Limb (tissue), 2 donors: ENCODE measurements around the gene PACSIN1.

Experiments
- DNase-seq, 2 donors: peaks; one replicate each; pipeline ENCODE4 v3.0.0-alpha.2; 2016; ENCODE audit errors: extremely low spot score in 2 of 2

Gene PACSIN1

DNA sequence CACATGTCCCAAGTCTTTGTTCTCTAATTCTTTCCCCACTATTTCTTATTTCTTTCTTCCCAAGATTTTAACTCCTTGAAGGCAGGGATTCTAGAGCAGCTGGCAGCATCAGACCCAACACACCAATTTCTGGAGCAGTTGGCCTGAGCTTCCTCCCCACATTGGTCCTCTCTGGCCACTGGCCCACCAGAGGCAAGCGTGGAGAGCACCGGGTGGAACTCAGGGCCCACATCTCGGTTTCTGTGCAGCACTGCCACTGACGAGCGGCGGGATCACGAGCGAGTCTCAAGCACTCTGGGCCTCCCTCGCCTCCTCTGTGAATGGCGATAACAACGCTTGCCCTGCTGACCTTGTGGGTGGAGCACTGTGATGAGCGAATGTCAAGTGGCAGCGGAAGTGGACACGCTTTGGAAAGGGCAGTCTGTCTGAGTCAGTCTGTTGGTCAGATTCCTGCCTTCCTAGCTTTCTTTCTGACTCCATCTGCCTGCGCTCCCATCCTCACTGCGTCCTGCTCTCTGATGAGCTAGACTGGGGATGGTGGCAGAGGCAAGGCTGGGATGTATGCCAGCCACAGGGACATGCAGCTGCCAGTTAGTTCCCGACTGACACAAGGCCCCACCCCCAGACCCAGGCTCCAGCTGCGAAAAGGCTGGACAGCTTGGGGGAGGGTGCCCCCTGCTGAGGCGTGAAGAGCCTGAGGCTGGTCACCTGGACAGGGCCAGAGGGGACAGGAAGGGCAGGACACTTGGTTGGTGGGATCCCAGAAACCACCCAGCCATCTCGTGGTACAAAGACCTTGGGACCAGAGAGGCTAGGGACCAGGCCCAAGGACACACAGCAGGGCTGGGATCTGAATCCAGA is 94.7 kb downstream of the PACSIN1 start:
- no peak for DNase-seq

- DNase-seq, result no peak
These were observed 95.3 kb downstream of the PACSIN1 start for GRCh38 chr6:34561227-34561530.

DNA sequence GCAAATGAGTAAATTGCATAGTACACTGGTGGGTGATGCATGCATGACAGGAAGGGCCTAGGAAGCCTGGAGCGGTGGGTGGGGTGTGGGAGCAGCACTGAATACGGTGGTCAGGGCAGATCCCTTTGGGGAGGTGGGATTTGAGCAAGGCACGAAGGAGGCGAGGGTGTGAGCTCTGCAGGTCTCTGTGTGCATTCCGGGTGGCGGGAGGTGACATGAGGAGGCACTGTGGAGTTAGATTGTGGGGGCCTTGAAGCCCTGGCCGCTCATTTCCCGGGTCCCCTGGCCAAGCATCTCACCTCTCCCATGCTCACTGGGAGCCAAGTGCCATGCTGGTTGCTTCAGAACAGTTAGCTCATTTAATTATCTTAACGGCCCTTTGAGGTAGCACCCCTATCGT is 96.5 kb downstream of the PACSIN1 start:
- no peak for DNase-seq

GRCh38 chr6:34562861-34563512 is 97.1 kb downstream of the PACSIN1 start:
- no peak for DNase-seq

- DNase-seq, result no peak
These were observed 97.6 kb downstream of the PACSIN1 start for GRCh38 chr6:34563513-34563870.

DNA sequence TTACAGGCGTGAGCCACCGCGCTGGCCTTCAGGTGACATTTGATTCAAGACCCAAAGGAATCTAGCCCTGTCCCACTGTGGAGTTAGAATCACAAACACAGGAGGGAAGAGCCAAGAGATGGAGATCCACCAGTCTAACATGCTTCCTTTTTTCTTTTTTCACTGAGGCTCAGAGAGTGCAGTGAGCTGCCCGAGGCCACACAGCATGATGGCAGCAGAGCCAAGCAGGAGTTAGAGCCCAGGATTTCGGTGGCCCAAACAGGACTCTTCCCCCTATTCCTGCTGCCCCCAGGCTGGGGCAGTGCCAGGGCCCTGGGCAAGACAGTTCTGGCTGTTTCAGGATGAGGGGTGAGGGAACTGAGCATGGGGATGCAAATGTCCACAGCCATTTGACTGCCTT is 98.3 kb downstream of the PACSIN1 start:
- DNase-seq, result no peak

DNA sequence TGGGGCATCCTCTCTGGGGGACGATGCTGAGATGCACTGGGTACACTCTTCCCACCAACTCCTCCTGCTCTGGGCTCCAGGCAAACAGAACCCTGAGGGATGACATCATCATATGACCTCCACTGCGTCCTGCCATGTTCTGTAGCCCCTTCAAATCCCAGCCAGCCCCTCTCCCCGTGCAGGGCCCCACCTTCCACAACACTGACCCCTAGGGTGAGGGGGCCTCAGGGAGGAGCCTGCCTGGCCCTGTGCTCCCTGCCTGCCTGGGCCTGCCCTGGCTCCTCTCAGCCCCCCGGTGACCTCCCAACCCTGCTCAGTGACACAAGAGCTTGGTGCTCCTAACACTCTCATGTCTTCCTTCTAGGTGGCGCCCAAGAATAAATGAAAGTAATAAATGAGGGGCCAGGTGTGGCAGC is 99.9 kb downstream of the PACSIN1 start:
- DNase-seq, result no peak

DNA sequence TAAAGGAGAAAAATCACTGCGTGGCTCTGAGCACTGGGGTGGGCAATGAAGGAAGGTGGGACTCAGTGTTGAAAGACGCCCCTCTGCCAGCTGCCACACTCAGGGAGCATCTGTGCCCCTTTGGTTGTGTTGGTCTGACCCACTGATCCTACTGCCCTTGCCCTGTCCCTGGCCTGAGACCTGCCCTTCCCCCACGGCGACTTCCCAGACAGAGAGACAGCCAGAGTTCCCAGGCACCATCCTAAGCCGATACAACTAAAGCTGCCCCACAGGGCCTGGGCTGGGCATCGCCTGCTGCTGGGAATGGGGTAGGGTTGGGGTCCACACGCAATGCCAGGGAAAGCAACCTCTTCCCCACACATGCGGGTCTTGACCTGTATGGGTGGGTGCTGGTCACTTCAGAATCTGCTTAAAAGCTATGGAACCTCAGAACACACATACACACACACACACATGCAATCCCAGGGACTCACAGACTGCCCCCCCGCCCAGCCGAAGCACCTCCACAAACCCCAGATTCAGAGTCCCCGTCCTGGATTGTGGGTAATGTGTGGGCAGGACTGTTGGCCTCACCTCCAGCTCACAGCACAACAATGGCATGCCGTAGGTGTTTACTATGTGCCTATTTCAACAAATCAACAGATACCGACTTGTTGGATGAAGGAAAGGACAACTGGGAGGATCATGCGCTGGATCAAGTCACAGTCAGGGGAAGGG is 101.1 kb downstream of the PACSIN1 start:
- no peak for DNase-seq

- no peak for DNase-seq
These were observed 102.7 kb downstream of the PACSIN1 start for GRCh38 chr6:34568341-34569201.

- DNase-seq, result no peak
These were observed 103.6 kb downstream of the PACSIN1 start for GRCh38 chr6:34569361-34569973.

GRCh38 chr6:34570066-34570833 is 104.4 kb downstream of the PACSIN1 start:
- DNase-seq, result no peak

GRCh38 chr6:34571388-34571787 is 105.5 kb downstream of the PACSIN1 start:
- no peak for DNase-seq

- DNase-seq, result no peak
These were observed 106.1 kb downstream of the PACSIN1 start for GRCh38 chr6:34572021-34572420.

DNA sequence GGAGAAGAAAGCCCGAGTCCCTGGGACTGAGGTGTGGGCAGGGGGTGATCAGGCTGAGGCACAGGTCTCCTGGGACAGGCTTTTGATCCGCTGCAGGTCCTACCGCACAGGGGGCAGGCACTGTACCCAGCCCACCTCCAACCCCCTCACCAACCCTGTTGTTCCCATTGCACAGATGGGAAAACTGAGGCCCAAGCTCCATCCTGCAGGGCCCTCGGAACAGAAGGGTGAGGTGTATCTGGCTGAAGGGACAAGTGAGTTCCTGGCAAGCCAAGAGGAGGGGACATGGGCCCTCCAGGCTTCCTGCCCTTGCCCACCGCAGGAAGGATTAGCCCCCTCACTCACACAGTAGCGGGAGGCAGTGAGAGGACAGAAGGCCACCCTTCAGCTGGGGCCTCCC is 106.7 kb downstream of the PACSIN1 start:
- DNase-seq, result no peak

DNA sequence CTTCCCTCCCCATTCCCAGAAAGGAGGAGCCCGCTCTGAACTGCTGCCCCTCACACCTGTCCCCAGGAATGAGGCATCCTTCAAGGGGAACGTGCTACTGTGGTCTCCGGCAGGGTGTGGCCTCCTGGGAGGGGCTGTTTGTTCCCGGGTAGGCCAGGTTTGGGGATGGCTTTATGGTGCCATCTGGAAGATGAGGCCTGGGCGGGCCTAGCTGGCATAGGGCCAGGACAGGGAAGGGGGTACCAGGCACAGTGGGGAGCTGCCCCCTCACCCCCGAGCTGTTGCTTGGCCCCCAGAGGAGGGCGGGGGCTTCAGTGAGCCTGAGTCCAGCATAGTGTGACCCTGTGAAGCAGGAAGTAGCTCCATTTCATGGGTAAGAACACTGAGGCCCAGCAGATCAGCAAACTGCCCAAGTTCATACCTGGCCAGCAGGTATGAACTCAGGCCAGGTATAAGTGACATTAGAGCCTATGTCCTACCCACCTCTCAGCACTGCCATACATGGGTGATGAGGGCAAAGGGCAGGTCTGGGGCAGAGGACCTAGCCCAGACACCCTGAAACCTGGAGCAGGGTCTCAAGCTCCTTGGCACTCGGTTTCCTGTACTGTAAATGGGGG is 107.8 kb downstream of the PACSIN1 start:
- no peak for DNase-seq

GRCh38 chr6:34574647-34575293 is 108.9 kb downstream of the PACSIN1 start:
- DNase-seq, result no peak

DNA sequence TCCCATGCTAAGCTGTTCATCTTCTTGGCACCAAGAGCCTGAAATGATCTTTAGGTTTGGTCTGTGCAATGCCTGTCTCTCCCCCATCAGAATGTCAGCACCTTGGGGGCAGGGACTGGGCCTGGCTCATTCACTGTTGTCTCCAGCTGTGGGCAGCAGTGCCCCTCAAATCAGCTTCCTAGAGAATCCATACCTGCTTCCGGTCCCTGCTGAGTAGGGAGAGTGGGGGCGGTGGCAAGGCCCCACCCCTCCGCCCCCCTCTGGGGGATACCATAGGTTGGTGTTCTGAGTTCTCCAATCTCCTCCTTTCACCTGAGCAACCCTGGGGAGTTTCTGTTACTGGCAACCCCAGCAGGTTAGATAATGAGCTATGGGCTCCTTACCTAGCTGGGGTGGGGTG is 109.5 kb downstream of the PACSIN1 start:
- no peak for DNase-seq

GRCh38 chr6:34576286-34576955 is 110.5 kb downstream of the PACSIN1 start:
- DNase-seq, result no peak
